Fibroblast of skin of left biceps (primary cell): ENCODE data around the gene SPATC1L.

Experiments used
- DNase-seq, 2 experiments: peaks; one replicate each; pipeline ENCODE4 v3.0.0-alpha.2; 2013; ENCODE audit warnings: low read depth in 2 of 2

SPATC1L gene

DNA sequence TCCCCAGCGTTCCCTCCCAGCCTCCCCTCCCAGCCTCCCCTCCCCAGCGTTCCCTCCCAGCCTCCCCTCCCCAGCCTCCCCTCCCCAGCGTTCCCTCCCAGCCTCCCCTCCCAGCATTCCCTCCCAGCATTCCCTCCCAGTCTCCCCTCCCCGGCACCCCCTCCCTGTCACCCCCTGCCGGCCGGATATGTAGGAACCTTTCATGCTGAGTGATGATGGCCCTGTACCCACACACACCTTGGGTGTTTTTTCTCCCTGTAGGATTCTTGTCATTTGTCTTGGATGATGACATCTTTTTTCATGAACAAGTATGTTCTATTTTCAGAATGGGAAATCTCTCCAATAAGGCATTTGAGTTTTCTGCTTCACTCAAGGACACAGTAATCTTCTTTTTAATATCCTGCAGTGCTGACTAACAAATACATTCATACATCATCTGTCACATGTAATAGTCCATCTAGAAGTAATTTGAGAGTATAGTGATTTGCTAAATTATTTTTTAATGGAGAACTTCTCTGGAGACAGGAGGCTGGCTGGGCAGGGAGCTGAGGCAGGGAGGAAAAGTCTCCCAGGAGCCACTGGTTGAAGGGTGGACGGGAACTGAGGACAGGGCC is 48.4 kb downstream of the SPATC1L start:
- DNase-seq, result no peak

DNA sequence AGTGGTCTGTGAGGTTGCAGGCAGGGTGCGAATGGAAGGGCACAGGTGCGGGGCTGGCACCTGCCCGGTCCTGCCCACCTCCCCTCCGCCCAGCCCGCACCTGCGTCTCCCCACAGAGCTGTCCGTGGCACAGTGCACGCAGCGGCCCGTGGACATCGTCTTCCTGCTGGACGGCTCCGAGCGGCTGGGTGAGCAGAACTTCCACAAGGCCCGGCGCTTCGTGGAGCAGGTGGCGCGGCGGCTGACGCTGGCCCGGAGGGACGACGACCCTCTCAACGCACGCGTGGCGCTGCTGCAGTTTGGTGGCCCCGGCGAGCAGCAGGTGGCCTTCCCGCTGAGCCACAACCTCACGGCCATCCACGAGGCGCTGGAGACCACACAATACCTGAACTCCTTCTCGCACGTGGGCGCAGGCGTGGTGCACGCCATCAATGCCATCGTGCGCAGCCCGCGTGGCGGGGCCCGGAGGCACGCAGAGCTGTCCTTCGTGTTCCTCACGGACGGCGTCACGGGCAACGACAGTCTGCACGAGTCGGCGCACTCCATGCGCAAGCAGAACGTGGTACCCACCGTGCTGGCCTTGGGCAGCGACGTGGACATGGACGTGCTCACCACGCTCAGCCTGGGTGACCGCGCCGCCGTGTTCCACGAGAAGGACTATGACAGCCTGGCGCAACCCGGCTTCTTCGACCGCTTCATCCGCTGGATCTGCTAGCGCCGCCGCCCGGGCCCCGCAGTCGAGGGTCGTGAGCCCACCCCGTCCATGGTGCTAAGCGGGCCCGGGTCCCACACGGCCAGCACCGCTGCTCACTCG is 52.2 kb downstream of the SPATC1L start:
- no peak for DNase-seq

DNA sequence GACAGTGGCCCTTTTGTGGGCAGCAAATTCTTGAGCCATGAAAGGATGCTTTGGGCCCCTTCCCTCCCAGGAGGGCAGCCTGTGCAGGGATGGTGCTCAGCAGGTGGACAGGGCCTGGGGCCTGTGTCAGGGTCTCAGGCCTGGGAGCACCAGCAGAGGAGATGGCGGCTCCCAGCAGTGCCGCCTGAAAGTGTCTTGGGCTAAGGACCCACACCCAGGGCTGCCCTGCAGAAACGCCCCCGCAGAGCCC is 52.7 kb downstream of the SPATC1L start:
- DNase-seq, result no peak

DNA sequence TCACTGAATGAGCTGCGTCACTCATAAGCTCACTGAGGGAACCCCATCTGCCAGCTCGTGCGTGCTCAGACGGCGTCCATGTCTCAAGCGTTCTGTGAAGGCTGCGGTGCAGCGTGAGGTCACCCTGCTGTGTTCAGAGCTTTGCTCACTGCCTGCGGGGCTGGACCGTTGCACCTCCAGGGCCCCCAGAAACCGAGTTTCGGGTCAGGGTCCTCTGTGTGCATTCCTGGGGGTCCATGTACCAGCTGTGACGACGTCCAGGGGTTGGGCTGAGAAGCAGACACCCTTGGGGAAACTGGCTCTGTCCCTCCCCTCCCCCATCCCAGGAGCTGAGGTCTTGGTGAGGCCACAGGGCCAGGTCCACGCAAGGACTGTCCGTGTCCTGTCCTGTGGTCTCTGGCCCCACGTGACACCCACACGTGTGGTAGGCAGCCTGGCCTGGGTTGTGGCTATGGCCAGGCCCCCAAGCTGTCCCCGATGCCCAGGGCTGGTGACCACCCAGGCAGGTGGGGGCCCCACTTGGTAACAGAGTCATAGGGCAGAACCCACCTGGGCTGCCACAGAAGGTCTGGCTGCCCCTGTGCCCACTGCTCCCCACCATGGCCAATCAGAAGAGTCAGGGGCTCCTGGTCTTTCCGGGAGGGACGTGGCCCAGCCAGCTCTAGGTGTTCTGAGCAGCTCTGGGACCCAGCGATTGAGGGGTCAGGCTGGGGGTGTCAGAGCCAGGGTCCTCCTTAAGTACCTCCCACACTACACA is 53.2 kb downstream of the SPATC1L start:
- DNase-seq, result no peak

DNA sequence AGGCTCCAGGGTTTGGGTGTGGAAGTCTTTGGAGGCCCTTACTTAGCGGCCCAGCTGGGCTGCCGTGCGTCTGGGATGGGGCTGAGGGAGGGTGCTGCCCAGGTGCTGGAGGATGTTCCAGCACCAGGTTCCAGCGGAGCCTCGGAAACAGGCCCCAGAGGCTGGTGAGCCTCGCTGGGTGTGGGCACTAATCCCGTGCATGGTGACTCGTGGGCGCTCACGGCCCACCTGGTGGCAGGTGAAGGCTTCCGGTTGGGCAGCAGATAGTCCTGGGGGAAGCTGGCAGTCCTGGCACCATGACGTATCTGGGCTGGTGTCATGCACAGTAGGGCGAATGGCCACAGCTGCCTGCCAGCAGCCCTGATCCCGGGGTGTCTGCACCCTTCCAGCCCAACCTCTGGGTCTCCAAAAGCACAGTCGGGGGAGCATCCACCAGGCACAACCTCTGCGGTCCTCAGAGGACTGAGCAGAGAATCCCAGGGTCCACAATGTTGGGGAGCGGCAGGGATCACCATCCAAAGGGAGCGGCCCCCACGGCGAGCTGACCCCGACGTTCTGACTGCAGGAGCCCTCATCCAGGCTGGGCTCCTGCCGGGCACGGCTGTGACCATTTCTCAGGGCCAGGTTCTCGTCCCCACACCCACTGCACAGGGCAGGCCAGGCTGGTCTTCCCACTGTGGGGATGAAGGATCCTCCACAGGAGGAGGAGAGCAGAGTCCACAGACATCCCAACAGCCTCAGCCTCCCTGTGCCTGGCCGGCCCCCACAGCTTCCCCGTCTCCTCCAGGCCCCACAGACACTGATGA is 54.2 kb downstream of the SPATC1L start:
- DNase-seq, result no peak

DNA sequence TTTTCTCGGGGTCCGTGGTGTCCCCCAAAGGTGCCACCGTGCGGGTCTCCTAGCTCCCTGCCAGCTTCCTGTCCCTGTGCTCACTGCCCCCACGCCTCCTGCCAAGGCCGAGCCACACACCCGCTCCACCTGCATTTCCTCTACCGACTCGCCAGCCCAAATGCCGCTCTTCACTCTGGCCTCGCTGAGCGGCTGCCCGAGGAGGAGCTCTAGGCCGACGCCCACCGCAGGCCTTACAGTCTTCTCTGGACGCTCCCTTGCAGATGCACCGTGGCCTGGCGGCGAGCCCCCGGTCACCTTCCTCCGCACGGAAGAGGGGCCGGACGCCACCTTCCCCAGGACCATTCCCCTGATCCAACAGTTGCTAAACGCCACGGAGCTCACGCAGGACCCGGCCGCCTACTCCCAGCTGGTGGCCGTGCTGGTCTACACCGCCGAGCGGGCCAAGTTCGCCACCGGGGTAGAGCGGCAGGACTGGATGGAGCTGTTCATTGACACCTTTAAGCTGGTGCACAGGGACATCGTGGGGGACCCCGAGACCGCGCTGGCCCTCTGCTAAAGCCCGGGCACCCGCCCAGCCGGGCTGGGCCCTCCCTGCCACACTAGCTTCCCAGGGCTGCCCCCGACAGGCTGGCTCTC is 55.2 kb downstream of the SPATC1L start:
- DNase-seq, result no peak

DNA sequence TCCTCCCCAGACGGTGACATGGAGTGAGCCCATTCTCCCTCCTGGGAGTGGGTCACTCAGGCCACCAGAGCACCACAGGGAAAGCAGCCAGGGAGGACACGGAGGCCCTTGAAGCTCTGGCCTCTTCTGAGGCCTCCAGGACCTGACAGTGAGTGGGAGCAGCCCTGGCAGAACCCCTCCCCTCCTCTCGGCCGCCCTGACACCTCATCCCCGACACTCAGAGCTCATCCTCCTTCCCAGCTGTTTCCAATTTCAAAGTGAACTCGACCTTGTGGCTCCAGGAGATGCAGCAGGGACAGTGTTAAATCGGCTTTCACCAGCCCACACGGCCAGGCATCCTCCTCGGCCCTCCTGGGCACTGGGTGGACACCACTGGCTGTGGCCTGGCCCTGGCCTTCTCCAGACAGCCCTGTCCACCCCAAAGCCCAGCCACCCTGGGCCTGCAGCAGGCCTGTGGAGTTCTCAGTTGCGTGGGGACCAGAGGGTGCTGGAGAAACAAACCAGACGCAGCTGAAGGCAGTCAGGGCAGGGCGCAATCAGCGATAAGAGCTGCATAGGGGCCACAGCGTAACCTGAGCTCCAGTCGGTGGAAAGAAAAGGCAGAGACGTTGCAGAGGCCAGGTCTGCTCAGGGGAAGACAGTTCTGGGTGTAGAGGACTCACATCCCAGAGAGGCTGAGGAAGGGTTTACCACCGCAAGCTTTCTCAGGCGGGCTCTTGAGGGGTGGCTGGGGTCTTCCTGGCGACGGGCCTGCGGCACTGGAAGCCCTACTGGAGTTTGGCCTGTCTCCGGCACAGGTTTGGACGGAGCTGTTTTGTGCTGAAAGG is 55.9 kb downstream of the SPATC1L start:
- DNase-seq, result no peak

DNA sequence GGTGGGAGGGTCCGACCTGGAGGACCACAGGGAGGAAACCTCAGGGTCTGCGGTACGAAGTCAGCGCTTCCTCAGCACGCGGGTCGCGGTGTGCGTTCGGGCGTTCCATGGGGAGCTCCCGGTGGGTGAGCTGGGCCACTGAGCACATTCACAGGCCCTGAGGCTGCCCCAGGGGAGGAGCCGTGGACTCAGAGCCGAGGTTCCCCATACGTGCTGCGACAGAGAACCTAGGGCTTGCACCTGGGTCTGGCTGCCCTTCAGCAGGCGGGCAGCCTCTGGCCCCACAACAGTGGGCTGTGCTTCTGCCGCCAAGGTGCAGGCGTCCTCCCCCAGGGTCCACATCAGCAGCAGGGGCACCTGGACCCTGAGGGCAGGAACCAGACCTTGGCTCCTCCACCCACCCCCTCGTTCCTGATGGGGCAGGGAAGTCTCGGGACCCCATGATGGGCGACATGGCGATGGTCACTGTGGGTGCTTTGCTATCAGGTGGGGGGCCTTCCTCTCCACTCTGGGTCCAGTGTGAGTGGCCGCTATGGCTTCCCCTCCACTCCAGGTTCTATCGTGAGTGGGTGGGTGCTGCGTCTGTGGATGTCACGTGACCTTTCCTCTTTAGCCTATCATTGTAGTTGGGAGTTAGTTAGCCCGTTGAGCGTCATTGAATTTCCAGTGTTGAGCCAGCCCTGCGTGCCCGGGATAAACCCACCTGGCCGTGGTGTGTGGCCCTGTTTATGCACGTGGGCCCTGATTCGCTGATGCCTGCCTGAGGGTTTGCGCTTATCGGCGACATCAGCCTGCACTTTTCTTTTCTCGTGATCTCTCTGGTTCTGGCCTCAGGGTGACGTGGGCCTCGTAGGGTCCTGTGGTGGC is 56.8 kb downstream of the SPATC1L start:
- DNase-seq, result no peak

DNA sequence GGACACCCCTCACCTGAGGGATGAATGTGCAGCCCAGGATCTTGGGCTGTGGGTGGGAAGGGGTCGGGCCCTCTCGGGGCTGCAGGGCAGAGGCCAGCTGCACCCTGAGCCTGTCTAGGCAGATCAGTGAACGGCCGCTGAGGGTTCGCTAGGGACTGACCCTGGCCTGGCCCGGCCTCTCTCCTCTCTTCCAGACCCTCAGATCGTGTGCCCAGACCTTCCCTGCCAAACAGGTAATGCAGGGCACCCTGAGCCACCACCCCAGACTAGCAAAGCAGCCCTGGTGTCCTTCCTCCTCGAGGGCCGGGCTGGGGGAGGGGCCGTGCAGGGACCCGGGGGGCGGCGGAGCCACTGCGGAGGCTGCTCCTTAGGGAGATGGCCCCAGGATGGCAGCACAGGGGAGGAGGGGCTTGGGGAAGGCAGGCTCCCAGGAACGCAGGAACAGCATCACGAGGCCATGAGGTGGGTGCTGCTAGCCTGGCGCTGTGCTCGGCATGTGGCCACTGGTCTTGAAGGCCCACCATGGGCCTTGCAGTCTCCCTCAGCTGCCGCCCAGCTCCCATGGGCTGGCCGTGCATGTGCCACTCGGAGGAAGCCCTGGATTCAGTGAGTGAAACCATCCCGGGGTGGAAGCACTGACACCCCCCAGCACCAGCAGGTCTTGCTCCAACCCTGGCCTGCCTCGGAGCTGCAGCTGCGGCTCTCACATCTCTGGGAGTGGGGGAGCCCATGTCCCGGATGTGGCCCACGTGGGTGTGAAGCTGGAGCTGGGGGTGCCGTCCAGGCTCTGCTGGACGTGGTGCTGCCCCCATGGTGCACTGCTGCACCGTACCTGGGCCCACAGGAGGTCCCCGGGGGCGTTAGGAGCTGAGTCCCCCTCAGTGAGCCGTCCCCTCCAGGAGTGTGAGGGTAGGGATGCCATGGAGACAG is 57.7 kb downstream of the SPATC1L start:
- no peak for DNase-seq

DNA sequence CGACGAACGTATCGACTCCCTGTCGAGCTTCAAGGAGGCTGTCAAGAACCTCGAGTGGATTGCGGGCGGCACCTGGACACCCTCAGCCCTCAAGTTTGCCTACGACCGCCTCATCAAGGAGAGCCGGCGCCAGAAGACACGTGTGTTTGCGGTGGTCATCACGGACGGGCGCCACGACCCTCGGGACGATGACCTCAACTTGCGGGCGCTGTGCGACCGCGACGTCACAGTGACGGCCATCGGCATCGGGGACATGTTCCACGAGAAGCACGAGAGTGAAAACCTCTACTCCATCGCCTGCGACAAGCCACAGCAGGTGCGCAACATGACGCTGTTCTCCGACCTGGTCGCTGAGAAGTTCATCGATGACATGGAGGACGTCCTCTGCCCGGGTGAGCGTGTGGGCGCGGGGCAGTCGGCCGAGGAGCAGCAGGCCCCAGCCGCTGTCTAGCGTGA is 58.4 kb downstream of the SPATC1L start:
- no peak for DNase-seq

DNA sequence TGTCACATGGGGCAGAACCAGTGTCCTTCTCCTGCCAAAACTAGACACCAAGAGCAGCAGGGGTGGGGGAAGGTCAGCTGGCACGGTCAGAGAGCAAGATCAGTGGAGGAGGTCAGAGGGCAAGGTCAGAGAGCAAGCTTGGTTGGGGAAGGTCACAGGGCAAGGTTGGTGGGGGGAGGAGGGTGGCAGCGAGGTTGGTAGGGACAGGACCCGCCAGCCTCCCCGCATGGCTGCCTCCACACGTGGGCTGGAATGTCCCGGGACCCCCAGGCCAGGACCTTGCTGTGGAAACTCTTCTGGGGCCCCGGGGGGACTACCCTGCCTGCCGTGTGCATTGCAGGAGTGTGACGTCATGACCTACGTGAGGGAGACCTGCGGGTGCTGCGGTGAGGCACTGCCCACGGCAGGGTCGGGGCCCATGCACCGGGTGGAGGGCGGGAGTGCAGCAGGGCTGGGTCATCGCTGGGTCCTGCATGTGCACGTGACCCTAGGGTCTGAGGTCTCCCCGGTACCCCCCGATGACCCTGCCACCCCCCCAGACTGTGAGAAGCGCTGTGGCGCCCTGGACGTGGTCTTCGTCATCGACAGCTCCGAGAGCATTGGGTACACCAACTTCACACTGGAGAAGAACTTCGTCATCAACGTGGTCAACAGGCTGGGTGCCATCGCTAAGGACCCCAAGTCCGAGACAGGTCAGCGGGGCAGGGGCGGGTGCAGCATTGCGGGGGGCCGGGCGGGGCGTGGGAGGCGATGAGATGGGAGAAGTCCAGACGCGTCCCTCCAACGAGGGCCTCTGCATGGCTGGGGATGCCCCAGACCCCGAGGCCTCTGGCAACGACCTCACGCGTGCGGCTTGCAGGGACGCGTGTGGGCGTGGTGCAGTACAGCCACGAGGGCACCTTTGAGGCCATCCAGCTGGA is 59.1 kb downstream of the SPATC1L start:
- DNase-seq, result no peak

DNA sequence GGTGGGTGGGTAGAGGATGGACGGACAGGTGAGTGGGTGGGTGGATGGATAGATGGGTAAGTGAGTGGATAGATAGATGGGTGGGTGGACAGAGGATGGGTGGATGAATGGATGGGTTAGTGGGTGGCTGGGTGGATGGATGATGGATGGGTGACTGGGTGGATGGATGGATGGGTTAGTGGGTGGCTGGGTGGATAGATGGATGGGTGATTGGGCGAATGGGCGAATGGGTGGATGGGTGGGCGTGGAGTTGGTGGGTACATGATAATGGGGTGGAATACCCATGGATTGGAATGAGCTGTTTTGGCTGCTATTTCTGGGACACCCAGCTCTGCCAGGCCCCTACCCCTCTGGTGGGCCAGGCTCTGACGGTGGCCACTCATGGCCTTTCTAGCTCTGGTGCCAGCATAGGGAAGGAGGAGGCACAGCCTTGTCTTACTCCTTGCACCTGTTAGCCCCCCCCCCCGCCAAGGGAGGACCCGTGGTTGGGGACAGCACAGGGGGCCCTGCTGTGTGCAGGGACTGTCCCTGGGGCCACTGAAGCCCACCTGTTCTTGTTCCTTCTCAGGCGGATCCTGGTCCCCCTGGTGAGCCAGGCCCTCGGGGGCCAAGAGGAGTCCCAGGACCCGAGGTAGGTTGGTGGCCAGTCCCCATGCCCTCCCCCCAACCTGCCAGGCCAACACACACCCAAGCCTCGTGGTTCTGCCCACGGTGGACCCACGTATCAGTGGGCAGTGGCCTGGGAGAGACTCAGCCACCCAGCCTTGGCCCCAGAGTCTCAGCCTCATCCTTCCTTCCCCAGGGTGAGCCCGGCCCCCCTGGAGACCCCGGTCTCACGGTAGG is 60.0 kb downstream of the SPATC1L start:
- no peak for DNase-seq

DNA sequence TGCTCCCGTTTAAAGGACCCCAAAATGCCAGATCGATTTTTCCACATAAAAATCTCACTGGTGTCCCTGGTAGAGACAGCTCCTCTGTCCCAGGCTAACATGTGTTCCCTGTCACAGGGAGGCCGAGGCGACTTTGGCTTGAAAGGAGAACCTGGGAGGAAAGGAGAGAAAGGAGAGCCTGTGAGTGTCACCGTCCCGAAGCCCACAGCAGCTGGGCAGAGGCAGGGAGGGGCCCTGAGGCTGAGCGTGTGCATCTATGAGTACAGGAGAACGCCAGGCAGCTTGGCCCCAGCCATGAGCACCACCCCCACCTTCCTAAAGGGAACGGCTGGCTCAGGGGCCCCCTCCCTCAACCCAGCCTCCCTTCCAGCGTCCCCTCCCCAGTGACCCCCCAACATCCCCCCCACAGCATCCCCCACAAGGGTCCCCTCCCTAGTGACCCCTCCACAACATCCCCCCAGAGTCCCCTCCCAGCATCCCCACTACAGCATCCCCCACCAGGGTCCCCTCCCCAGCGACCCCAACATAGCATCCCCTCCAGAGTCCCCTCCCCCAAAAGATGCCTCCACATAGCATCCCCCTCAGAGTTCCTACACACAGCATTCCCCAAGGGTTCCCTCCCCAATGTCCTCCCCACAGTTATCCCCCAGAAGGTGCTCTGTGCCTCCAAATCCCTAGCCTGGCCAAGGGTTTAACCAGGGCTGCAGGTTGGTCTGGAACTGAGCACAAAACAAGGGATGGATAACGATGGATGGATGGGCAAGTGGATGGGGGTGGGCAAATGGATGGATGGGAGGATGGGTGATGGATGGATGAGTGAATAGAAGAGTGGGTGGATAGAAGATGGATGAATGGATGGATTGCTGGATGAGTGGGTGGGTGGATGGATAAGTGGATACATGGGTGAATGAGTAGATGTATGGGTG is 61.2 kb downstream of the SPATC1L start:
- no peak for DNase-seq

DNA sequence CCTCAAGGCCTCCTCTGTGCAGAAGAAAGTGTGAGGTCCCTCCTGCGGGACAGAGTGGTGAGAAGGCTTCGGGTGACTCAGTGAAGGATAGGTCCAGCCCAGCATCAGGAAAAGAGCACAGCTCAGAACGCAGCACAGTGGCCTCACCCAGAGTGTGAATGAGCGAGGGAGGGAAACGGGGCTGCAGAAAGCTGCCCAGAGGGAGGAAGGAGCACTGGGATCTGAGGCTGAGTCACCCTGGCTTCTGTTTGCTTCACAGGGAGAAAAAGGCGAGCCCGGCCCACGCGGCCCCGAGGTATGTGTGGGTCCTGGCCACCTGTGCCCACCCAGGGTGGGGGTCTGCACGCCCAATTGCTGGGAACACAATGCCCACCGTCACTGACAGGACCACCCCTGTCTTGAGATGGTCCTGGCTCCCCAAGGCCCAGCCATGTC is 62.0 kb downstream of the SPATC1L start:
- DNase-seq, result no peak
